Stimulated activated CD8-positive, alpha-beta memory T cell treated with anti-CD3 and anti-CD28 coated beads, Interleukin-4, amount 100 ng/mL, for 48 hours (primary cell): ENCODE measurements around the gene SPNS3.

ENCODE experiments used
- DNase-seq: peaks from one replicate; pipeline ENCODE4 v3.0.0-alpha.2; 2020

The SPNS3 gene

GRCh38 chr17:4472286-4472685 is 38.5 kb downstream of the SPNS3 start:
- DNase-seq: no peak

DNA sequence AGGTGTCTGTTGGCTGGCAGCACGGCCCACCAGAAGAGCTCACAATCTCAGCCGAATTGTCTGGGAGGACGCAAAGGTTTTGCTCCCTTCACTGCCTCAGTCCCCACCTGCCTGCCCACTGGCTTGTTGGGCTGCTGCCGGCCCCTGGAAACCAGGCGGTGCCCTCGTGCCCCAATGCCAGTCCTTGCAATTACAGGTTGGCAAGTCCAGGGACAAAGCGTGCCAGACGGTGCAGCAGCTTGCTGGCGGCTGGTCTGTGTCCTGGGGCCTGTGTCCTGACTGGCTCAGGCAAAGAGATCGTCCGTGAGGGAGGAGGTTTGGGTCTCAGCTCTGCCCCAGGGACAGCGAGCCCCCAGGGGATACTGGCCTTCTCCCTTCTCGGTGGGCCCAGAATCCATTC is 40.4 kb downstream of the SPNS3 start:
- DNase-seq: no peak

DNA sequence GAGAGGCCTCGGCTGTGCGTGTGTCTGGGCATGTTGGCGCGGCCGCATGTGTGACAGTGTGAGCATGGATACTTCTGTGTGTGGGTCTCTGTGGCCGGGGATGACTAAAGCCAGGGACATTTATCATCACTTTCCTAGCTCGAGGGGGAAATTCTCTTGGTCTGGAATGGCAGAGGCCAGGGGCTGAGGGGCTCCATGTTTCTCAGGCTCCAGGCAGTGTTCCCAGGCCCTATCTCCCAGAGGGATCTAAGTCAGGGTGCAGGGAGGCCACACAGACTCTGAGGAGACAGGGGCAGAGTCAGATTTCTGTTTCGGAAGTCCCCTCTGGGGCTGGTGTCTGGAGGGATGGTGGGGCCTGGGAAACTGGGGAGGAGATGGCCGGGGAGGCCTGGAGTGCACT is 41.3 kb downstream of the SPNS3 start:
- DNase-seq: no peak

DNA sequence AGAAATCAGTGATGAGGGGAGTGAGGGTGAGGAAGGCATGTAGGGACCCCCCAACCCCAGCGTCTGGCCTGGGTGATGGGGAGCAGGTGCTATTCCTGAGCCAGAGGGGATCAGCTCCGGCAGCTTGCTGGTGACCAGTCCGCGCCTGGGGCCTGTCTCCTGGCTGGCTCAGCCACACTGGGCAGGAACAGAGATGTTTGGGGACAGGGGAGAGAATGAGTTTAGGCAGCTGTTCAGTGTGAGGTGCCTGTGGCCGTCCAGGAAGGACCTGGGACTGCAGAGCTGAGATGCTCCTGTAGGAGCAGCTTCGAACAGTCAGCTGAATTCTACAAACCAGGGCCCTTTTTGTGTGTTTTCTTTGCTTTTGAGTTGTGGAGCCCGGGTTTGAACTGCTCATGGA is 41.7 kb downstream of the SPNS3 start:
- DNase-seq: no peak

DNA sequence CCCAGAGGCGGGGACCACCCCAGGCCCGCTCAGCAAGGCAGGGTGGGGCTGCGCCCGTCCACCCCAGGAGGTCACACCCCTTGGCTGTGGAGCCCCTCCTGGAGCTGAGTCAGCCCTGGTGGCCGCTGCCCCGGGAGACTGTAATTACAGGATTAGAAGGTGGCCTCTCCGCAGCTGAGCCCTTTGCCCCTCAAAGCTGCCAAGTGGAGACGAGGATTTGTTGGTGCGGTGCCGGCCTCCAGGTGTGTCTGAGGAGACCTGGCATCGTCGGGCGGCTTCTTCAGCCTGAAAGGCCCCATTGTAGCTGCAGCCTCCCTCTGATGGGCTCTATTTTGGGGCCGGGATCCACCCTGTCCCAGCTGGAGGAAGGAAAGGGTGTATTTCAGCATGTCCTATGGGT is 42.3 kb downstream of the SPNS3 start:
- no peak for DNase-seq

DNA sequence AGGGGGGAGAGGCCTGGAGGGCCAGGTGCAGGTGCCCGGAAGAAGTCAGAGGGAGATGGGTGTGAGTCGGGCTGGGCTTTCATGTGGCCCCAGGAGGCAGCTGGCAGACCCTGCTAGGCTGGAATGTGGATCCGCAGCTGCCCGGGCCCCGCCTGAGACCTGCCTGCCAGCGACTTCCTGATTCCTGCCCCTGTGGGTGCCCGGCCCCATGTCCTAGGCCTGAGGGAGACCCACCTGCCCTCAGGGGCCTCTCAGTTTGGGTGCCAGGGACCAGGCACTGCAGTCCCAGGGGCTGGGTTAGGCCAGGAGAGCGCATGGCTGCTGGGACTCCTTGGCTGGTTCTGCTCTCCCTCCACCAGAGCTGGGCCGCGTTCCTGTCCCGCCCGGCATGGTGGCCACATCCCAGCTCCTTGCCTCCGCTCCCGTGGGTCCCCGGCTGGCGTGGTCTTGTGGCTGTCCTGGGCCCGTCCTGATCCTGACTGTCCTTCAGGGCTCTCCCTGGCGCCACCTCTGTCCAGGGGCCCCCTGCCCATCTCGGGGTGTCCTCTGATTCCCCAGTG is 42.9 kb downstream of the SPNS3 start:
- no peak for DNase-seq

GRCh38 chr17:4477255-4477791 is 43.6 kb downstream of the SPNS3 start:
- DNase-seq: no peak

- DNase-seq: no peak
Observed at GRCh38 chr17:4478318-4478830, 44.6 kb downstream of the SPNS3 start.

GRCh38 chr17:4479340-4479981 is 45.7 kb downstream of the SPNS3 start:
- no peak for DNase-seq

- no peak for DNase-seq
Observed at GRCh38 chr17:4479982-4480751, 46.4 kb downstream of the SPNS3 start.

DNA sequence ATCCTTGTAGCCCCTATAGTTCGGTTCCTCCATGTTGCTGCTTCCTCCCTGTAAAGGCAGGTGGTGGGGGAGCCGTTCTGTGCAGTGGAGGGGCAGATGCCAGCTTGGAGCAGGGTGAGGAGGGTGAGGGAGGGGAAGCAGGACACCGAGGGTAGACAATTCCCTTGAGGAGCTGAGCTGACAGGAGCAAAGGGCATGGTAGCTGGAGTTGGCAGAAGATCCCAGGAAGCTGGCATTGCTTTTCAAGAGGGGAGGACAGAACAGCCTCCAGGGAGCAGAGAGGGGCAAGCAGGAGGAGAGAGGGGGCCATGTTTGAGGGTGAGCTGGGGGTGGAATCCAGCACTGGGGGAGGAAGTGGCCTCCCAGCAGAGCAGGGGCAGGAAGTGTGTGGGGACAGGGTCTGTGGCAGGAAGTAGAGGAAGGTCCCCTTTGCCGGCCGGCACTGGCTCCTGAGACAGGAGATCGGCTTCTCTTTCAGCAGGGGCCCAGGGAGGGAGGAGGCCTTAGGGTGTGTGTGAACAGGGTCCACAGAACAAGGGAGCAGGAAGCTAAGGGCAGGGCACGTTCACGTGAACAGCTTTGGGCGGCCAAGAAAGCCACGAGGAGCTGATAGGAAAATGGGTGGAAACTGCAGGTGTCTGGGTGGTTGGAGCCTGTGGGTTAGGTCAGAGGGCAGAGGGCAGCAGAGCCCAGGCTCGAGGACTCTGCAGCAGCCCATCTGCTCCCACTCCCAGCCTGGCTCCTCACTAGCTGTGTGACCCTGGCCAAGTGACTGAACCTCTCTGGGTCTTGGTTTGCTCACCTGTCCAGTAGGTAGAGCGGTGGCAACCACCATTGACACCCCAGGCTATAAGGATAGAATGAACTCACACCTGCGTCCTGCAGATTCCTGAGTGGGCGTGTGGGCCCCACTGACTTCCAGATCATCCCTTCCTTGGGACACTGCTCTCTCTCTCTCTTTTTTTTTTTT is 47.5 kb downstream of the SPNS3 start:
- peak; percentile 61 for DNase-seq

DNA sequence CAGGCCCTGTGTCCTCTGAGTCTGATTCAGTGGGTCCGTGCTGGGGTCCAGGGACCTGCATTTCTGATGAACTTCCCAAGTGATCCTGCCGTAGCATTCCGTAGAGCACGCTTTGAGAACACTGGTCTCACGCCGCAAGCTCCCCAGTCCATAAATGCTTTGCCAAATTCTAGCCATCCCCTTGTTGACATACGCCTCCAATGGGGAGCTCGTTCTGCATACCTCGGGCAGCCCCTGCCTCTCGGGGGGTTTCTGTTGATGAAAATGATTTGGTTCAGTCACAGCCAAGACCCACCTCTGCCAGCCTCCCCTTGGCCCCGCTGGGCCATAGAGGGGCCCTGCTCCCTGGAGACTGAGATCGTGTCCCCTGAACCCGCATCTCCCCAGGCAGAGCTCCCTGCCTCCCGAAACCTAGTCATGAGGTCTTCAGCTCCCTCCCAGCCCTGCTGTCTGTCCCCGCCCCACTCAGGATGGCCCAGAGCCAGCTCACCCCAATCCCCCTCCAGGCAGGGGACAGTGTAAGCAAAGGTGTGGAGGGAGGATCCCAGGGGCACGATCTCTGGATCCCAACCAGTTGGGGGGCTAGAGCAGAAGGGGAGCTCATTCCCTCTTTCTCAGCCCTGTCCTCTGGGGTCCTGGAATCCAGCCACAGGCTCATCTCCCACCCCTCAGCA is 48.7 kb downstream of the SPNS3 start:
- no peak for DNase-seq

DNA sequence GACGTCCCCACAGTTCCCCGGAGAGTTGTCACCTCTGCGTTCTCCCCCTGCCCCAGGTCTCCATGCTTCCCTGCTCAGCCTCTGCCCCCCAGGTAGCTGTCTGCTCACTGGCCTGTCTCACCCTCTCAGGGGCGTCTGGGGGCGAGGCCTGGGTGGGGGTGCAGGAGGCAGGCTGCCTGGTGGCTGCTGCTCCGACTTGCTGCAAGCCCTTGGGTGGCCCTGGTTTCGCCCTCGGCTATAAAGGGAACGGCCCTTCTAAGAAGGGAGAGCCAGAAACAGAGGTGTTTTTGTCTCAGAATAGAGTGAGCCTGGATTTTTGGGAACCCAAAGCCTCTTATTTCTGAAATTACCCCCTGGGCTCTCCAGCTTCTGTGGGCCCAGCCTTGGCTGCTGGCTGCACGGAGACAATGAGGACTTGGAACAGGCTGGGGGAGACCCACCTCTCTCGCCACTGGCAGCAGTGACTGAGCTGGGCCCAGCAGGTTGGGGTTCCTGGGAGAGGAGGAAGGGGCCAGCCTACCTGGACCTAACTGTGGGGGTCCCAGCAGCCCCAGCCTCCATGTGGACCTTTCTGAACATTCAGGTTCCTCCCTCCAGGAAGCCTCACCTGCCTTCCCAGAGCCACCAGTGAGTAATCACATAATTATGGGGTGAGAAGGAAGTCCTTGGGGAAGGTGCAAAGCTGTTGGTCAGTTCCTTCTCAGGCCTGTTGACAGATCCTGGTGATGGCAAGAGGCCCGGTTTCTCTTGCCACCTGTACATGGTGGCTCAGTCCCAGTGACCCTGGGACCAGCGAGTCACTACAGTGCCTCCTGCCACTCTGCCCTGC is 49.5 kb downstream of the SPNS3 start:
- DNase-seq: no peak

DNA sequence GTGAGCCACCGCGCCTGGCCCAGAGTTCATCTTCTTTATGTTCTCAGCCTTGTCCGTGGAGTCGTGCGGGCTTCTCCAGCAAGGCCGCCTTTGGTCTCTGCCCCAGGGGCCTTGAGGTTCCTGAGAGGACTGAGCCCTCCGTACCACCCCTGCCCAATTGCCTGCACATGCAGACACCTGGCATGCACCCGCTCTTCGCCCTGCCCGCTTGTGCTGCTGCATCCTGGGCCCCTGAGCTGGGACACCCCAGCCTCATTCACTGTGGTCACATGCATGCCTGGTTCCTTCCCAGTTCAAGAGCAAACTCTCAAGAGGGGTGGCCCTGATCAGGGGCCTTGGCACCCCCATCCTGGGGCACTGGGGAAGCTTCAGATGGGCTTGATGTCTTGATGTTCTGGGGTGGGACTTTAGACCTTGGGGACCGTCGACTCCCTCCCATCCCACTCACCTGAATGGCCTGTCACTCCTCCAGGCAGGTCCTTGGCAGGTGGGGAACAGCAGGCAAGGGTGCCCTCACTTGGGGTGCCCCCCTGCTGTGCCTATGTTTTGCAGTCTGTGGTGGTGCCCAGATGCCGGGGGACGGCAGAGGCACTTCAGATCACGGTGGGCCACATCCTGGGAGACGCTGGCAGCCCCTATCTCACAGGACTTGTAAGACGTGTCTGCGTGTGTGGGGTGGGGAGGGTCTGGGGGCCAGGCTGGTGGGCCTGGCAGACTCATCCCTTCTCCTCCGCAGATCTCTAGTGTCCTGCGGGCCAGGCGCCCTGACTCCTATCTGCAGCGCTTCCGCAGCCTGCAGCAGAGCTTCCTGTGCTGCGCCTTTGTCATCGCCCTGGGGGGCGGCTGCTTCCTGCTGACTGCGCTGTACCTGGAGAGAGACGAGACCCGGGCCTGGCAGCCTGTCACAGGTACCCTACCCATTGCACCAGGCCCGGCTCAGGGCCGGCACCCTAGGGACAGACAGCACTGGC is 52.2 kb downstream of the SPNS3 start:
- DNase-seq: peak; percentile 70

GRCh38 chr17:4487296-4487695 is 53.6 kb downstream of the SPNS3 start:
- DNase-seq: no peak

GRCh38 chr17:4487820-4488716 is 54.3 kb downstream of the SPNS3 start:
- no peak for DNase-seq

DNA sequence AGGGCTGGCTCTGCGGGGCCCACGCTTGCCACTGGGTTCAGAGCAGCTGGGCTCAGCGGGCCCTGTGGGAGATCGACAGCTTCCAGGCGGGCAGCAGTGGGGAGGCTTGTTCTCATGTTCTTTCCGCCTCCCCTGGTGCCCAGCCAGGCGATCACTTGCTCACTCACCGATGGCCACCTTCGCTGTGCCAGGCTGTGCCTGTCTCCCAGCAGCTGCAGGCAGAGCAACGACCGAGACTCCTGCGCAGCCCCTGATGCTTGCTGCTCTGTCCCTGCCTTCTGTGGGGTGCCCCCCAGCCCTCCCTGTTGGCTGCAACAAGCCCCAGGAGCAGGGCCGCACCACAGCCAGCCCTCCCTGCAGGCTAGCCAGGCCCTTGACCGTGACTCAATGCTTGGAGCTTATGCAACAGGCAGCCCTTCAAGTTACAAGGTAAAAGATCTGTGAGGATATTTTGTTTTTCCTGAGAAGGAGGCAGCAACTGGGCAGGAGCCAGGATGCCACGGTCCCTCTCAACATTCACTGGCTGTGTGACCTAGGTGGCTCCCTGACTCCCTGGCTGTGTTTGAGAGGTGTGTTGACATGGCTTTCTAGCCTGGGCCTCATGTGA is 55.4 kb downstream of the SPNS3 start:
- DNase-seq: no peak

- no peak for DNase-seq
Observed at GRCh38 chr17:4490109-4490591, 56.4 kb downstream of the SPNS3 start.
